Measurements from ENCODE around the gene SCIMP.
"Not testable (repeated sequence)": the region's sequence is repeated elsewhere in the genome, so short reads cannot be mapped to it uniquely, and the experiment has no call there.

SCIMP gene

GRCh38 chr17:5254903-5255521, 20.4 kb upstream of the SCIMP start:
- in situ Hi-C loops (cut with HindIII; ENCODE audit: low sequenced_read_pairs), result no loop called here
- H3K4me3 ChIP-seq (ENCODE audit: low read depth, low read length), result no peak overlapping the region
- TF ChIP-seq CTCF (IDR thresholded peaks at IDR 0.05; ENCODE audit: low read depth, low read length, missing control alignments), result no peak

GRCh38 chr17:5254414-5254813, 19.8 kb upstream of the SCIMP start:
- in situ Hi-C loops (cut with HindIII; ENCODE audit: low sequenced_read_pairs), result no loop called here
- H3K4me3 ChIP-seq (ENCODE audit: low read depth, low read length), result no peak overlapping the region
- DNase-seq (ENCODE audit: low read depth), result no peak
- no peak for TF ChIP-seq CTCF (IDR thresholded peaks at IDR 0.05; ENCODE audit: low read depth, low read length, missing control alignments)

More at GRCh38 chr17:5254903-5255521, 20.4 kb upstream of the SCIMP start:
- DNase-seq (ENCODE audit: low read depth), result no peak

GRCh38 chr17:5249615-5250014, 15.0 kb upstream of the SCIMP start:
- DNase-seq (ENCODE audit: low read depth), result peak; percentile 66
- in situ Hi-C loops (cut with HindIII; ENCODE audit: low sequenced_read_pairs), result no loop called here
- H3K4me3 ChIP-seq (ENCODE audit: low read depth, low read length), result no peak overlapping the region
- peak; percentile 68 for TF ChIP-seq CTCF (IDR thresholded peaks at IDR 0.05; ENCODE audit: low read depth, low read length, missing control alignments)

- no peak overlapping the region for H3K4me3 ChIP-seq (ENCODE audit: low read depth, low read length)
- TF ChIP-seq CTCF (IDR thresholded peaks at IDR 0.05; ENCODE audit: low read depth, low read length, missing control alignments), result no peak
- no peak for DNase-seq (ENCODE audit: low read depth)
- in situ Hi-C loops (cut with HindIII; ENCODE audit: low sequenced_read_pairs), result no loop called here
Measured at GRCh38 chr17:5248821-5249479, 14.3 kb upstream of the SCIMP start.

GRCh38 chr17:5247621-5248020, 13.0 kb upstream of the SCIMP start:
- TF ChIP-seq CTCF (IDR thresholded peaks at IDR 0.05; ENCODE audit: low read depth, low read length, missing control alignments), result no peak
- H3K4me3 ChIP-seq (ENCODE audit: low read depth, low read length), result no peak overlapping the region
- in situ Hi-C loops (cut with HindIII; ENCODE audit: low sequenced_read_pairs), result no loop called here
- no peak for DNase-seq (ENCODE audit: low read depth)

- H3K4me3 ChIP-seq (ENCODE audit: low read depth, low read length), result no peak overlapping the region
- in situ Hi-C loops (cut with HindIII; ENCODE audit: low sequenced_read_pairs), result no loop called here
- TF ChIP-seq CTCF (IDR thresholded peaks at IDR 0.05; ENCODE audit: low read depth, low read length, missing control alignments), result no peak
- DNase-seq (ENCODE audit: low read depth), result no peak
Measured at GRCh38 chr17:5241861-5242671, 7.4 kb upstream of the SCIMP start.

GRCh38 chr17:5239769-5240168, 5.1 kb upstream of the SCIMP start:
- in situ Hi-C loops (cut with HindIII; ENCODE audit: low sequenced_read_pairs); DNase-seq (ENCODE audit: low read depth); H3K4me3 ChIP-seq (ENCODE audit: low read depth, low read length): not testable (repeated sequence)

All from astrocyte of the cerebellum (primary cell).